OCI-M2 (cell line): ENCODE measurements around the gene ELOB.

Experiments used
- DNase-seq: peaks from one replicate; lab custom pipeline; 2025; ENCODE audit not compliant: unreplicated experiment; lab: John Stamatoyannopoulos, UW

ELOB gene

DNA sequence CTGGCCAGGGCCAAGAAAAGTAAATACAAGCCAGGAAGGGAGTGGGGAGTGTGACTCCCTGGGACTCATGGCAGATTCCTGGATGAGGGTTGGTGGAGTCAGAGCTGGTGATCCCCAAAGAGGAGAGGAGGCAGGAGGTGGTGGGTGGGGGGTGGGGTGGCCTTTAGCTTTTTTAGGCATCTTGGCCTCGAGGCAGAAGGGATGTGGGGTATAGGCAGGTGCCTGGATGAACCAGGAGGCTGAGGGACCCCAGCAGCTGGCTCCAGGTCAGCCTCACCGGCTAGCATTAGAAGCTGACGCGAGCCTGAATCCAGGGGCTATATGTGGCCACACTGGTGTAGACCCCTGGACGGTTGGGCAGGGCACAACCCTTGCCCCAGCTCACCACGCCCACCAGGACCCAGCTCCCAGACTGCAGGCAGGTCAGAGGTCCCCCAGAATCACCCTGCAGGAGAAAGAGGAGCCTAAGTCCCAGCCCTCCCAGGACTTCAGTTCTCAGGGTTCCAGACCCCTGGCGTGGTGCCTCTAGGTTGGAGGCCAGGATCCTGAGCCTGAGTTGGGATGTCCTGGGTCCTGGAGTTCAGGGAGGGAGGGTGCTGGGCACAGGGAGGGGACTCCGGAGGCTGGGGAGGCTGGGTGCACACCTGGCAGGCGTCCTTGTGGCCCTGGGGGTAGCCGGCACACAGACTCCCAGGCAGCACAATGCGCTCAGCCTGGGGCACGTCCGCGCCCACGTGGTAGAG lies 7.4 kb upstream of the ELOB start:
- DNase-seq = no peak

DNA sequence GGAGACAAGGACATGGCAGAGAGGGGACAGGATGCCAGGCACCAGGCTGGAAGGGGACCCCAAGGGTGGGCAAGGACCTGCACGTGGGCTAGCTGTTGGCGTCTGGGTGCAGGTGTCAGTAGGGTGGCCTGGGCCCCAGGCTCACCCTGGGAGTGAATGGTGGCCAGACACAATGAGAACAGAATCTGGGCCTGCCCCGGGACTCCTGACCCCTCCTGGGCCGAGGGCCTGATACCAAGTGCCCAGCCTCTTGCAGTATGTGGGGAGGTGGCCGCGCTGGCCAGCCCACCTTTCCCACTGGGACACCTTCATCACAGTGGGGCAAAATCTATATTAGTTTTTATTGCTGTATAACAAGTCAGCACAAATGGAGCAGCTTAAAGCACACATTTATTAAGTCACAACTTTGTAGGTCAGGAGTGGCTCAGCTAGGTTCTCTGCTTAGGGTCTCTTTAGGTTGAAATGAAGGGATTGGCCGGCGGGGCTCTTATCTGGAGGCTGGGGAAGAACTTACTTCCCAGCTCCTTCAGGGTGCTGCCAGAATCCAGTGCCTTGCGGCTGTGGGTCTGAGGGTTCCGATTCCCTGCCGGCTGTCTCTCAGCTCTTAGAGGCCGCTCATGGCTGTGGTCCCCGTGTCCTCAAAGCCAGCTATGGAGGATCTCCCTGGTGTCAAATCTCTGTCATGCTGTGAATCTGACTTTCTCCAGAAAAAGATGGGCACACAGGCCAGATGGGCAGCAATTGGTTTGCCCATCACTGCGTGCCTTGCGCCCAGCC lies 6.7 kb upstream of the ELOB start:
- no peak for DNase-seq

DNA sequence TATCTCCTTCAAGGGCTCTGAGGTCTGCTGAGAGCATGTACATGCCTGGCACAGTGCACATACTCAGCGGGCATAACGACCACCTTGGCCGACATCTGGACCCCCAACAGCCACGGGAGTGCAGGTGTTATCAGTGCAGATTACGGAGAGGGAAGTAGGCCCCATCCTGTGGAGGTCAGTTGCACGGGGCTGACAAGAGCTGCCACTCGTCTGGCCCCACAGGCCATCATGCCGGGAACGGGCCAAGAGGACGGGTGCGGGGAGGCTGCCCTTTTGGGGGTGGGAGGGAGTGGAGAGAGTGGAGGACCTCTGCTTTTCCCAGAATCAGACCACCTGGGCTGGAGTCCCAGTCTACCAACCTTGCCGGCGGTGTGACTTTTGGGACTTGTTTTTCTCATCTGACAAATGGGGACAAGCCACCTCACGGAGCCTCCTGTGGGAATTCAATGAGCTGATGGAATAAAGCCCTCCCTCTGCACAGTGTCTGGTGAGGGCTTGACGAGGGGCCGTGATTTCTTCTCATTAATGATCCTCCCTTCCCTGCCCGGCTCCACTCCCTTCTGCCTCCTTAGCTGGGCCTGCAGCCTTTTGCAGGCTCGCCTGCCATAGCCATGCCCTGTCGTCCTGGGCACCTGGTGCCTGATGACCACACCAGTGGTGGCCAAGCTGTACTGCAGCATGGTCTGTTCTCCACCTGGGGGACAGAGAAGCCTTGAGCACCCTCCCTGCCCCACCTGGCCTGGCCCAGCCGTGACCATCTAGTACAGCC lies 5.7 kb upstream of the ELOB start:
- DNase-seq = no peak

DNA sequence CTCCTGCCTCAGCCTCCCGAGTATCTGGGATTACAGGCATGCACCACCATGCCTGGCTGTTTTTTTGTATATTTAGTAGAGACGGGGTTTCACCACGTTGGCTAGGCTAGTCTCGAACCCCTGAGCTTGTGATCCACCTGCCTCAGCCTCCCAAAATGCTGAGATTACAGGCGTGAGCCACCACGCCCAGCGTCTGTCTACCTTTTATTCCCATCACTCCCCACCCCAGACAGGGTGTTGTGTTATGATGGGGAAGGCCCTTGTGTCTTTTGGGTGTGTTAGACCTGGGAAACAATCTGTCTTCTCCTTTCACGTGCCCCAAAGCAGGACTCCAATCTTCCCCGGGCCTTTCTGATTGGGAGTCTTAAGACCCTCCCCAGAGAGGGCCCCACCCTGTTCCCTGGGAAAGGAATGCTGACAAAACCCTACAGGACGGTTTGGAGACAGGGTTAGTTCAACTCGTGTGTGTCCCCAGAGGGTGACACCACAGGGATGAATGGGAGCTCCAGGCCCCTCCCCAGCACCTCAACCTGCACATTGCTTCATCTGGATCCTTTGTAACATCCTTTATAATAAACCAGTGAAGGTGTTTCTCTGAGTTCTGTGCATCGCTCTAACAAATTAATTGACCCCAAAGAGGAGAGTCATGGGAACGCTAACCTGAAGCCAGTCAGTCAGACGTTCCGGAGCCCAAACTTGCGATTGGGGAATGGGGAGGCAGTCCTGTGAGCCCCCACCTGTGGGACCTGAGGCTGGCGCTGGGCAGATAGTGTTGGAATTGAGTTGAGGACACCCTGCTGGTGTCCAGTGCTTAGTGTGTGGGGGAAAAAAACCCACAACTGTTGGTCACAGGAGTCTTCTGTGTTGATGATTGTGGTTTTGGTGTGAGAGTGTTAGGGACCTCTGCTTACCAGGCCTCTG lies 3.2 kb upstream of the ELOB start:
- no peak for DNase-seq

GRCh38 chr16:2779151-2779920 lies 2.3 kb upstream of the ELOB start:
- DNase-seq = no peak

DNA sequence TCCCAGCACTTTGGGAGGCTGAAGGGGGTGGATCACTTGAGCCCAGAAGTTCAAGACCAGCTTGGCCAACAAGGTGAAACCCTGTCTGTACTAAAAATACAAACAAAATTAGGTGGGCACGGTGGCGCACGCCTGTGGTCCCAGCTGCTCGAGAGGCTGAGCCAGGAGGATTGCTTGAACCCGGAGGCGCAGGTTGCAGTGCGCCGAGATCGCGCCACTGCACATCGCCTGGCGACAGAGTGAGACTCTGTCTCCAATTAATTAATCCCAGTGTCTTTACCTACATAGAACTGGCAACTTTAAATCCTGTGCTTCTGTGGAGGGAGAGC lies 1.5 kb upstream of the ELOB start:
- no peak for DNase-seq

- no peak for DNase-seq
Measured at GRCh38 chr16:2777903-2778629, 986 bp upstream of the ELOB start.

- no peak for DNase-seq
Measured at GRCh38 chr16:2776500-2777139, 460 bp downstream of the ELOB start.

DNA sequence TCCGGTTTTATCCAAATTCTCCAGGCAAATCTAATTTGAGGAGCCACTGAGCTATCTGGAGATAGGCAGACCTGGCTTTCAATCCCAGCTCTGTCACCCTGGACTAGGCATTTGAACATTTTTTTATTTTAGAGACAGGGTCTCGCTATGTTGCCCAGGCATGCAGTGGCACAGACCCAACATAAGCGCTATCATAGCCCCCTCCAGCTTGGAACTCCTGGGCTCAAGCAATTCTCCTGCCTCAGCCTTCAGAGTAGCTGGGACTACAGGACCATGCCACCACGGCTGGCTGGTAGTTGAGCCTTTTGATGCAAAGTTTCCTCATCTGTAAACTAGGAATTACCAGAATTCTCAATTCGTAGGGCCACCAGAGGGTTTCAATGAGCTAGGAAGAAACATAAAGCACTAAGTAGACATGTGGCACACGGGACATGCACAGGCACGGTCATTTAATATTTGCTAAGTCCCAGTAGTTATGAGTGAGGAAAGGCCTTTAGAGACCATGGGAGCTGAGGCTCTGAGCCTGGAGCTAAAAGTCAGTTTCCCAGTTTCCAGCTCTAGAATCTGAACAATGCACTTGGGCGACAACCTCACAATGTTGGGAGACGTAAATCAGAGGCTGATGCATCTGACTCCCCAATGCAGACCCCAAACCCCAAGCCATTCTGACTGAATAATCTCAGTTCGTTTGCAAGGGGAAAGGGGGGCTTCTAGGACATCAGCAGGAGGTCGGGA lies 1.1 kb downstream of the ELOB start:
- DNase-seq = no peak

GRCh38 chr16:2775131-2775716 lies 1.9 kb downstream of the ELOB start:
- DNase-seq = no peak

DNA sequence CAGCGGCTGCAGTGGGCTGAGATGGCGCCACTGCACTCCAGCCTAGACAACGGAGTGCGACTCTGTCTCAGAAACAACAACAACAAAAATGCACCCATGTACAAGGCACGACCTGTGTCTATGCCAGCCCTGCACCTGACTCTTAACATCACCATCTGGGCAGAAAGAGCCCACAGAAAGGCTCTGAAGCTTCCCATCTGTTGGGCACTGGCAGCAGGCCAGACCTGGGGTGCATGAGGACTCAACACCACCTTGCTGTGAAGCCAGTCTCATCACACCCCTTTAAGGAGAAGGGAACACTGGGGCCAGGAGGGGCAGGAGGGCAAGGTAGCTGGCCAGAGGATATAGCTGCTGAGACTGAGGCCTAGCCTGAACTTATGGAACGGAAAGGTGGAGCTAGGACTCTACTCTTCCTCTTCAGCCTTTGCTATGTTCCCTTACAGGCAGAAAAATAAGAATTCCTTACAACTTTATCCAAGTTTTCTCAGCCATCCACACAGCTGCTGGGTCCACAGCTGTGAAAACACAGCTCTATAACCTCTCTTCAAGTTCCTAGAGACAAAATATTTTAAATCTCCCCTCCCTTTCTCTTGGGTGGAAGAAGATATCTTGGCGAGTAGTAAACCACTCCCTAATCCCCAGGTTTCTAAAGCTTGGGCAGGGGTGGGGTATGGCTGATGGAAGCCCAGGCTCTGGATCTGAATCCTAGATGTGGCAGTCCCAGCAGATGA lies 2.8 kb downstream of the ELOB start:
- no peak for DNase-seq

GRCh38 chr16:2773188-2773968 lies 3.7 kb downstream of the ELOB start:
- no peak for DNase-seq

- no peak for DNase-seq
Measured at GRCh38 chr16:2771496-2772402, 5.3 kb downstream of the ELOB start.

DNA sequence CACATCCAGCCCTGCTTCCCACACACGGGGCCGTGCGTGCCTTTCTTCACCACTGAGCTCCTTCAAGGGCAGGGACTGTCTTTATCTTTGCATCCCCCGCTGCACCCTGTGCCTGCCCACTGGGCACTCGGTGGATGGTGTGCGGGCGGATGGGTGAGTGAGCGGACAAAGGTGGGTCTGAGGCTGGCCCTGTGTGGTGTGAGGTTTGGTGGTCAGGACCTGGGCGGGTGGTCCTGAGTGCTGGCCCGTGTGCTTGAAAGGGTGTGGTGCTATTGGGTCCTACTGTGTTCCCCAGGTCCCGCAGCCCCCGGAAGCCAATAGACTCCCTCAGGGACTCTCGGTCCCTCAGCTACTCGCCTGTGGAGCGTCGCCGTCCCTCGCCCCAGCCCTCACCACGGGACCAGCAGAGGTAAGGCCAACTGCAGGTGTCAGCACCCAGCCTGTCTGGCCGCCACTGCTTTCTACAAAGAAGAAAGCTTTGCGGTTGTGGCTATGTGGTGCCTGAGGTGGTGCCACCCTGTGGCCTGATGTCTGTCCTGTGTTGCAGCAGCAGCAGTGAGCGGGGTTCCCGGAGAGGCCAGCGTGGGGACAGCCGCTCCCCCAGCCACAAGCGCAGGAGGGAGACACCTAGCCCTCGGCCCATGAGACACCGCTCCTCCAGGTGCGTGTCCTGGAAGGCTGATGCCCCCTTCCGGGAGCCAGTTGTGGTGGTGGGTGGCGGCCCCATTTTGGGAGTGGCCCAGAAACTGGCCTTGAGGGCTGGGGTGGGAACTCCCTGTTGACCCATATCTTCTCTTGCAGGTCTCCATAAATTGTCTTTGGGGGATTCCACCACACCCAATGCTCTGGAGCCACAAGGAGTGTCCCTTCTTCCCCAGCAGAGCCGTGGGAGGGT lies 6.8 kb downstream of the ELOB start:
- no peak for DNase-seq

DNA sequence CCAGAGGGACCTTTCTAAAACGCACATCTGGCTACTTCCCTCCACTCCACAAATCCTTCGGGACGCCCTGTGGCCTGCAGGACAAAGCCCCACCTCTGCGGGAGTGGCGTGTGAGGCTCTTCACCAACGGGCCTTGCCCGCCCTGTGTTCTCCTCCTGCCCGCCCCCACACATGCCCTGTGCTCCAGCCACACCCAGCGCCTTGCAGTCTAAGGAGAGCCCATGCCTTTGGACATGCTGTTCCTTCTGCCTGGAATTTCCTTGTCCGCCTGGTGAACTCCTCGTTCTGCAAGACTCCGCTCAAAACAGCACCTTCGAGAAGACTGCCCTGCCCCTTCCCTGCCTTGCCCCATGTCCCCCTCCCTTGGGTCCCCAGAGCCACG lies 7.4 kb downstream of the ELOB start:
- DNase-seq = no peak
